ENCODE data around the gene GALNT18. TPM values are rescaled to one million over a fixed set of nuclear protein-coding genes. Genes with fewer than 3 reads are reported as not detected.

GALNT18 gene
- total RNA-seq, 1 donor from 2014 or later, result 22.9 TPM

- intact Hi-C loops (cut with DNase I), result no loop called here
- DNase-seq (ENCODE audit: missing footprints) (no peak), ATAC-seq (no peak)
These were observed 102.6 kb downstream of the GALNT18 start for GRCh38 chr11:11519184-11519583.

- no peak for DNase-seq (ENCODE audit: missing footprints)
- intact Hi-C loops (cut with DNase I), result no loop called here
- ATAC-seq, result no peak
These were observed 107.6 kb downstream of the GALNT18 start for GRCh38 chr11:11514246-11514645.

GRCh38 chr11:11513422-11513821 lies 108.4 kb downstream of the GALNT18 start:
- intact Hi-C loops (cut with DNase I), result no loop called here
- no peak for DNase-seq (ENCODE audit: missing footprints)
- ATAC-seq, result no peak

GRCh38 chr11:11512929-11513328 lies 108.9 kb downstream of the GALNT18 start:
- ATAC-seq (no peak), DNase-seq (ENCODE audit: missing footprints) (no peak)
- intact Hi-C loops (cut with DNase I), result no loop called here

GRCh38 chr11:11512502-11512901 lies 109.3 kb downstream of the GALNT18 start:
- intact Hi-C loops (cut with DNase I), result no loop called here
- DNase-seq (ENCODE audit: missing footprints) (no peak), ATAC-seq (peak; percentile 47)

- no peak for DNase-seq (ENCODE audit: missing footprints)
- peak; percentile 56 for ATAC-seq
- intact Hi-C loops (cut with DNase I), result no loop called here
These were observed 109.7 kb downstream of the GALNT18 start for GRCh38 chr11:11512090-11512489.

- peak; percentile 75 for DNase-seq (ENCODE audit: missing footprints)
- peak; percentile 49 for ATAC-seq
- intact Hi-C loops (cut with DNase I), result no loop called here
These were observed 110.9 kb downstream of the GALNT18 start for GRCh38 chr11:11510939-11511338.

GRCh38 chr11:11505692-11506091 lies 116.1 kb downstream of the GALNT18 start:
- intact Hi-C loops (cut with DNase I), result loop anchor here (5.0 kb wide), 1 partner anchor 43 kb away; no protein-coding TSS in a partner anchor
- no peak for ATAC-seq
- no peak for DNase-seq (ENCODE audit: missing footprints)

- ATAC-seq, result no peak
- DNase-seq (ENCODE audit: missing footprints), result no peak
- intact Hi-C loops (cut with DNase I), result loop anchor here (5.0 kb wide), 1 partner anchor 43 kb away; no protein-coding TSS in a partner anchor
These were observed 116.6 kb downstream of the GALNT18 start for GRCh38 chr11:11505190-11505589.

- intact Hi-C loops (cut with DNase I), result no loop called here
- no peak for ATAC-seq
- DNase-seq (ENCODE audit: missing footprints), result no peak
These were observed 117.7 kb downstream of the GALNT18 start for GRCh38 chr11:11504071-11504470.

GRCh38 chr11:11502263-11502861 lies 119.4 kb downstream of the GALNT18 start:
- ATAC-seq (peak; percentile 28), DNase-seq (ENCODE audit: missing footprints) (no peak)
- intact Hi-C loops (cut with DNase I), result no loop called here

GRCh38 chr11:11501546-11502262 lies 120.1 kb downstream of the GALNT18 start:
- ATAC-seq (peak; percentile 42), DNase-seq (ENCODE audit: missing footprints) (no peak)
- intact Hi-C loops (cut with DNase I), result no loop called here

GRCh38 chr11:11500744-11501487 lies 120.9 kb downstream of the GALNT18 start:
- intact Hi-C loops (cut with DNase I), result no loop called here

GRCh38 chr11:11499300-11499699 lies 122.5 kb downstream of the GALNT18 start:
- no peak for ATAC-seq
- intact Hi-C loops (cut with DNase I), result no loop called here

More at GRCh38 chr11:11500744-11501487, 120.9 kb downstream of the GALNT18 start:
- ATAC-seq (no peak), DNase-seq (ENCODE audit: missing footprints) (no peak)

GRCh38 chr11:11498195-11498594 lies 123.6 kb downstream of the GALNT18 start:
- no peak for DNase-seq (ENCODE audit: missing footprints)
- intact Hi-C loops (cut with DNase I), result no loop called here
- no peak for ATAC-seq

More at GRCh38 chr11:11499300-11499699, 122.5 kb downstream of the GALNT18 start:
- no peak for DNase-seq (ENCODE audit: missing footprints)

- DNase-seq (ENCODE audit: missing footprints), result no peak
- ATAC-seq, result no peak
- intact Hi-C loops (cut with DNase I), result no loop called here
These were observed 124.9 kb downstream of the GALNT18 start for GRCh38 chr11:11496879-11497278.

- no peak for DNase-seq (ENCODE audit: missing footprints)
- ATAC-seq, result no peak
- intact Hi-C loops (cut with DNase I), result no loop called here
These were observed 127.5 kb downstream of the GALNT18 start for GRCh38 chr11:11494348-11494747.

GRCh38 chr11:11493698-11494097 lies 128.1 kb downstream of the GALNT18 start:
- ATAC-seq (no peak), DNase-seq (ENCODE audit: missing footprints) (no peak)
- intact Hi-C loops (cut with DNase I), result no loop called here

GRCh38 chr11:11491589-11491988 lies 130.2 kb downstream of the GALNT18 start:
- DNase-seq (ENCODE audit: missing footprints) (peak; percentile 68), ATAC-seq (peak; percentile 80)
- intact Hi-C loops (cut with DNase I), result no loop called here

- intact Hi-C loops (cut with DNase I), result no loop called here
- peak; percentile 15 for ATAC-seq
- no peak for DNase-seq (ENCODE audit: missing footprints)
These were observed 130.8 kb downstream of the GALNT18 start for GRCh38 chr11:11491014-11491413.

Data from Right ventricle myocardium inferior (tissue), 1 donor.